Mesothelial cell of epicardium (in vitro differentiated cells): Measurements from ENCODE around the gene SH3D21. TPM values are rescaled to one million over a fixed set of nuclear protein-coding genes. Genes with fewer than 3 reads are reported as not detected.

Source experiments
- DNase-seq, 2 experiments: peaks; one replicate each; pipeline ENCODE4 v3.0.0; 2021; ENCODE audit warnings: low spot score in 2 of 2; ENCODE audit not compliant: unreplicated experiment in 2 of 2
- H3K27ac Mint-ChIP-seq: 2 replicates; pipeline ENCODE4 v1.8.0; 2021; ENCODE audit warnings: mixed read lengths
- H3K27me3 Mint-ChIP-seq: 2 replicates; pipeline ENCODE4 v1.8.0; 2021; ENCODE audit warnings: low read depth, mixed read lengths
- H3K36me3 Mint-ChIP-seq: 2 replicates; pipeline ENCODE4 v1.8.0; 2021; ENCODE audit warnings: mixed read lengths
- H3K4me1 Mint-ChIP-seq: 2 replicates; pipeline ENCODE4 v1.8.0; 2021; ENCODE audit warnings: mixed read lengths
- H3K4me3 Mint-ChIP-seq: 2 replicates; pipeline ENCODE4 v1.8.0; 2021; ENCODE audit warnings: mild to moderate bottlenecking, moderate library complexity, mixed read lengths
- H3K9me3 Mint-ChIP-seq: 2 replicates; pipeline ENCODE4 v1.8.0; 2021; ENCODE audit warnings: mixed read lengths
- CTCF ChIP-seq: fragments of 200-600 bp; sonication (generic); IDR thresholded peaks from one replicate; pipeline ENCODE4 v1.5.0; 2021; ENCODE audit warnings: antibody characterized with exemption; ENCODE audit not compliant: unreplicated experiment
- total RNA-seq: library from RNA; stranded (reverse); gene quantifications from 3 replicates; pipeline ENCODE4 v1.2.1, GENCODE V29; 2021

The SH3D21 gene
- total RNA-seq, 1 donor from 2014 or later, result 47.1 TPM

- no peak overlapping the region for H3K4me3 Mint-ChIP-seq
- peaks cover 14% of the 10 kb centered on the region for H3K4me1 Mint-ChIP-seq
- peak overlapping the region; percentile 88 for H3K27ac Mint-ChIP-seq
- DNase-seq, result no peak
- H3K27me3 Mint-ChIP-seq, result no peaks in the 10 kb centered on the region
- H3K9me3 Mint-ChIP-seq, result no peaks in the 10 kb centered on the region
- no peak for TF ChIP-seq CTCF
- peaks cover 5% of the 10 kb centered on the region for H3K36me3 Mint-ChIP-seq
Observed at GRCh38 chr1:36366091-36366661, 60.0 kb downstream of the SH3D21 start.

GRCh38 chr1:36367066-36367465 lies 60.9 kb downstream of the SH3D21 start:
- Mint-ChIP-seq H3K36me3 (peaks cover 5% of the 10 kb centered on the region), H3K4me1 (peaks cover 14% of the 10 kb centered on the region), H3K27ac (peak overlapping the region; percentile 27), H3K27me3 (no peaks in the 10 kb centered on the region), H3K4me3 (no peak overlapping the region), H3K9me3 (no peaks in the 10 kb centered on the region)
- DNase-seq, result no peak
- no peak for TF ChIP-seq CTCF

GRCh38 chr1:36367798-36368197 lies 61.6 kb downstream of the SH3D21 start:
- H3K27ac Mint-ChIP-seq, result peak overlapping the region; percentile 27
- H3K4me3 Mint-ChIP-seq, result no peak overlapping the region
- H3K9me3 Mint-ChIP-seq, result no peaks in the 10 kb centered on the region
- peaks cover 19% of the 10 kb centered on the region for H3K4me1 Mint-ChIP-seq
- no peaks in the 10 kb centered on the region for H3K27me3 Mint-ChIP-seq
- DNase-seq, result no peak
- H3K36me3 Mint-ChIP-seq, result peaks cover 5% of the 10 kb centered on the region
- no peak for TF ChIP-seq CTCF

- Mint-ChIP-seq H3K36me3 (no peaks in the 10 kb centered on the region), H3K27me3 (no peaks in the 10 kb centered on the region), H3K4me1 (peaks cover 34% of the 10 kb centered on the region), H3K4me3 (no peak overlapping the region), H3K9me3 (no peaks in the 10 kb centered on the region), H3K27ac (peak overlapping the region; percentile 63)
- DNase-seq, result peak; percentile 67 to 92
- peak; percentile 98 for TF ChIP-seq CTCF
Observed at GRCh38 chr1:36369061-36369861, 63.1 kb downstream of the SH3D21 start.

Other genes with a start within 250 kb of the SH3D21 start
- 2.6 to 3.6 TPM (median 3.2 TPM) in 3 replicates for gene TEKT2, start 222.3 kb upstream of the SH3D21 start, total RNA-seq
- gene ADPRS, start 217.5 kb upstream of the SH3D21 start, total RNA-seq, result 31.6 to 33.3 TPM (median 32.6 TPM) in 3 replicates
- gene COL8A2, start 181.1 kb upstream of the SH3D21 start, total RNA-seq, result 9.0 to 10.5 TPM (median 10.4 TPM) in 3 replicates
- 64.8 to 68.5 TPM (median 68.5 TPM) in 3 replicates for gene TRAPPC3, start 156.9 kb upstream of the SH3D21 start, total RNA-seq
- 97.8 to 103 TPM (median 101 TPM) in 3 replicates for gene MAP7D1, start 150.2 kb upstream of the SH3D21 start, total RNA-seq
- gene THRAP3, start 81.9 kb upstream of the SH3D21 start, total RNA-seq, result 117 to 121 TPM (median 119 TPM) in 3 replicates
- 78.1 to 80.4 TPM (median 80.4 TPM) in 3 replicates for gene EVA1B, start 17.3 kb downstream of the SH3D21 start, total RNA-seq
- gene STK40, start 79.6 kb downstream of the SH3D21 start, total RNA-seq, result 40.1 to 43.6 TPM (median 42.7 TPM) in 3 replicates
- gene LSM10, start 91.5 kb downstream of the SH3D21 start, total RNA-seq, result 24.7 to 26.1 TPM (median 26.0 TPM) in 3 replicates
- 7.0 to 8.9 TPM (median 7.3 TPM) in 3 replicates for gene OSCP1, start 144.1 kb downstream of the SH3D21 start, total RNA-seq
- gene MRPS15, start 158.0 kb downstream of the SH3D21 start, total RNA-seq, result 48.0 to 55.5 TPM (median 53.6 TPM) in 3 replicates
- 2.5 to 4.0 TPM (median 2.8 TPM) in 3 replicates for gene CSF3R, start 176.5 kb downstream of the SH3D21 start, total RNA-seq